Measurements from ENCODE around the gene DNM3. TPM values are rescaled to one million over a fixed set of nuclear protein-coding genes. Genes with fewer than 3 reads are reported as not detected.

Gene DNM3
- total and polyA plus RNA-seq, 2 of the 8 experiments (the other 6 are each of a cell fraction or from before 2014, with no cell fraction given): 2.0 to 8.5 TPM

DNA sequence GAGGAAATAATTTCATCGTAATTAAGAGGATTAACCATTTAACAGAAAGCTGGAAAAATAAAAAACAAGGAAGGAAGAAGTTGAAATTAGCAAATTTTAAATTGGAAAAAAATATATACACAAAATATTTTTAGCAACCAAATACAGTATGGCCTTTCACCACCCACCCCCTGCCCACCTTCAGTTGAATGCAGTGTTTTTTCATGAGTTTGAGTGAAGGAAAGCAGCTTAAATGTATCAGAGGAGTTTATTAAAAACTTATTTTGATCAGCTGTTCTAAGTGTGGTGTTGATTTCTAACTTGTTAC lies 249.2 kb downstream of the DNM3 start:
- H4K91ac ChIP-seq (replicated peaks; ENCODE audit: insufficient read length, low read length): no peak overlapping the region
- no peaks in the 10 kb centered on the region for H3K79me1 ChIP-seq (ENCODE audit: low read depth, low read length)
- DNase-seq (ENCODE audit: low read depth in 1 of 2, low spot score in 2 of 2) (no peak), FAIRE-seq (no peak)
- H3K4ac ChIP-seq (replicated peaks; ENCODE audit: insufficient read length, low read depth, low read length): no peak overlapping the region
- no peaks in the 10 kb centered on the region for H3K27me3 ChIP-seq (replicated peaks in 1 of 4; ENCODE audit: control insufficient read depth in 3 of 4, extremely low read depth in 1 of 4, insufficient read depth in 3 of 4, low read length in 3 of 4)
- no peak overlapping the region for H2BK12ac ChIP-seq (ENCODE audit: low read depth, low read length)
- ChIA-PET CTCF (ENCODE audit: partially characterized antibody) (interaction anchor here (0.6 to 4.0 kb wide), 37 partner anchors 10 to 352 kb away, joined by 3 to 20 read pairs (median 3); no protein-coding TSS in a partner anchor), POLR2A (ENCODE audit: partially characterized antibody) (no interaction called here)
- no peak overlapping the region for H2AFZ ChIP-seq (ENCODE audit: low read length)
- no peaks in the 10 kb centered on the region for H3K36me3 ChIP-seq (ENCODE audit: control insufficient read depth in 2 of 4, insufficient read depth in 4 of 4, low read length in 3 of 4)
- H2BK5ac ChIP-seq (ENCODE audit: low read depth, low read length): no peak overlapping the region
- no peak for TF ChIP-seq CTCF (IDR thresholded peaks at IDR 0.05; ENCODE audit: control extremely low read depth in 1 of 3, insufficient read depth in 1 of 3, low read depth in 1 of 3, low read length in 3 of 3)
- TF ChIP-seq CBX5 (IDR thresholded peaks at IDR 0.05; ENCODE audit: low read depth, low read length): no peak
- no peak for TF ChIP-seq TBP (IDR thresholded peaks at IDR 0.05; ENCODE audit: low read depth, low read length)
- no peak for TF ChIP-seq GTF2F1 (IDR thresholded peaks at IDR 0.05; ENCODE audit: borderline replicate concordance, low read depth, low read length)
- no peak for TF ChIP-seq TAF7 (optimal IDR thresholded peaks at IDR 0.05; ENCODE audit: borderline replicate concordance, low read depth, low read length)
- no peak for TF ChIP-seq BRCA1 (IDR thresholded peaks at IDR 0.05; ENCODE audit: low read depth, low read length)
- no peak for TF ChIP-seq TEAD4 (IDR thresholded peaks at IDR 0.05; ENCODE audit: low read depth, low read length)
- TF ChIP-seq EP300 (IDR thresholded peaks at IDR 0.05; ENCODE audit: borderline replicate concordance in 1 of 2, low read depth in 2 of 2, low read length in 2 of 2): no peak
- no peak for TF ChIP-seq RFX5 (IDR thresholded peaks at IDR 0.05; ENCODE audit: borderline replicate concordance, low read depth, low read length)
- TF ChIP-seq TAF1 (IDR thresholded peaks at IDR 0.05; ENCODE audit: low read depth, low read length): no peak
- TF ChIP-seq SAP30 (IDR thresholded peaks at IDR 0.05; ENCODE audit: insufficient read depth, insufficient replicate concordance, low read length): no peak
- no peaks in the 10 kb centered on the region for H3K9me3 ChIP-seq (ENCODE audit: insufficient read depth in 2 of 2, low read depth in 1 of 2, low read length in 1 of 2)
- H3K4me1 ChIP-seq (replicated peaks in 1 of 4; ENCODE audit: control insufficient read depth in 3 of 4, insufficient read depth in 4 of 4, low read length in 3 of 4): peaks cover 0 to 5% (median 0%) of the 10 kb centered on the region in 4 experiments; a peak in 1 of 7 replicates
- no peak overlapping the region for H3K9ac ChIP-seq (replicated peaks in 1 of 4; ENCODE audit: extremely low read depth in 1 of 4, low read depth in 3 of 4, low read length in 3 of 4)
- H3K23me2 ChIP-seq (ENCODE audit: low read depth, low read length): no peaks in the 10 kb centered on the region
- no peak overlapping the region for H3K4me2 ChIP-seq (ENCODE audit: insufficient read depth in 1 of 2, low read depth in 2 of 2, low read length in 2 of 2)
- H3K23ac ChIP-seq (ENCODE audit: insufficient read length): no peak overlapping the region
- no peak overlapping the region for H3K14ac ChIP-seq (ENCODE audit: insufficient read length)
- H2BK120ac ChIP-seq (replicated peaks; ENCODE audit: low read depth, low read length): no peak overlapping the region
- 47% methylated on average over 1 of the region's 1 CpG; no CpG with 5 or more reads in 1 of the 2 experiments for WGBS, 2 experiments (ENCODE audit: extremely low coverage in 1 of 2, insufficient coverage in 1 of 2, insufficient read length in 1 of 2, insufficient replicate concordance in 2 of 2, low coverage in 1 of 2, low lambda C conversion rate in 2 of 2, missing lambda C conversion rate in 1 of 2)
- no peak overlapping the region for H3K56ac ChIP-seq (replicated peaks; ENCODE audit: insufficient read length, low read depth, low read length)
- H2AK5ac ChIP-seq (ENCODE audit: low read depth, low read length): no peak overlapping the region
- H3K79me2 ChIP-seq (ENCODE audit: control insufficient read depth in 1 of 2, insufficient read depth in 2 of 2, low read length in 2 of 2): no peaks in the 10 kb centered on the region
- H4K5ac ChIP-seq (ENCODE audit: insufficient read length, low read depth, low read length): no peak overlapping the region
- H2BK15ac ChIP-seq (ENCODE audit: low read length): no peak overlapping the region
- H3K4me3 ChIP-seq (ENCODE audit: extremely low read depth in 1 of 4, insufficient read depth in 2 of 4, low read depth in 3 of 4, low read length in 4 of 4): no peak overlapping the region
- no peak overlapping the region for H4K8ac ChIP-seq (ENCODE audit: extremely low read depth, insufficient read depth, low read length)
- no peak overlapping the region for H3K27ac ChIP-seq (ENCODE audit: low read depth, low read length)
- no peak overlapping the region for H3K18ac ChIP-seq (ENCODE audit: extremely low read depth, low read length)
- no peaks in the 10 kb centered on the region for H4K20me1 ChIP-seq (replicated peaks in 1 of 2; ENCODE audit: control insufficient read depth in 1 of 2, insufficient read depth in 2 of 2, low read length in 2 of 2)
- H2BK20ac ChIP-seq (ENCODE audit: low read length): no peak overlapping the region

Measured in H1 (cell line).